ES-I3 (cell line): Measurements from ENCODE around the gene BTBD9.

Experiments used
- H3K36me3 ChIP-seq: 2 replicates; pipeline ENCODE4 v1.6.1; 2013; ENCODE audit warnings: mild to moderate bottlenecking, low read length, control low read depth, moderate library complexity; ENCODE audit not compliant: insufficient read depth
- H3K4me1 ChIP-seq: 2 replicates; pipeline ENCODE4 v1.6.1; 2013; ENCODE audit warnings: mild to moderate bottlenecking, control low read depth, low read length; ENCODE audit not compliant: insufficient read depth
- H3K9ac ChIP-seq: 2 replicates; pipeline ENCODE4 v1.6.1; 2013; ENCODE audit warnings: low read depth, mild to moderate bottlenecking, low read length, moderate library complexity
- H3K9me3 ChIP-seq: 2 replicates; pipeline ENCODE4 v1.6.1; 2013; ENCODE audit warnings: mild to moderate bottlenecking, low read length, moderate library complexity; ENCODE audit not compliant: control insufficient read depth, insufficient read depth

The BTBD9 gene

GRCh38 chr6:38370653-38371601, 268.8 kb downstream of the BTBD9 start:
- H3K9me3 ChIP-seq, result no peaks in the 10 kb centered on the region
- no peaks in the 10 kb centered on the region for H3K36me3 ChIP-seq
- no peak overlapping the region for H3K9ac ChIP-seq
- 0 out of 2 replicates have a peak, but pooled peaks cover 6% of the 10 kb centered on the region for H3K4me1 ChIP-seq

DNA sequence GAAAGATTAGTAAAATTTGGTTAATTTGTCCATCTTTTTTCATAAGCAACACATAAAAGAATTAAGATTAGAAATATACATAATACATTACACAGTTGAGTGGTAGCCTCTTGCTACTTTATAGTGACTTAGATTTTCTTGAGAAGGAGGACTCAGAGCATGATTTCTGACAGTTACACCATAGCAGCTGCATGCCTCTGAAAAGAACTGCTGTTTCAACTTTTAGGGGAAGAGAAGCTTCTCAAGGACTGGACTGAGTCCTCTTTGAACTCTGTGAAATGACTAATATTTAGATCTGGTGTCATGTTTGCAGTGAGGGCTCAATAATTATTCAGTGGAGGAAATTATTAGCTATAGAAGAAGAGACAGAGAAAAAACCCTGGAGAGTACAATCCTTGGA, 272.5 kb downstream of the BTBD9 start:
- no peaks in the 10 kb centered on the region for H3K9me3 ChIP-seq
- 0 out of 2 replicates have a peak, but pooled peaks cover under 1% of the 10 kb centered on the region for H3K4me1 ChIP-seq
- no peaks in the 10 kb centered on the region for H3K36me3 ChIP-seq
- H3K9ac ChIP-seq, result no peak overlapping the region

DNA sequence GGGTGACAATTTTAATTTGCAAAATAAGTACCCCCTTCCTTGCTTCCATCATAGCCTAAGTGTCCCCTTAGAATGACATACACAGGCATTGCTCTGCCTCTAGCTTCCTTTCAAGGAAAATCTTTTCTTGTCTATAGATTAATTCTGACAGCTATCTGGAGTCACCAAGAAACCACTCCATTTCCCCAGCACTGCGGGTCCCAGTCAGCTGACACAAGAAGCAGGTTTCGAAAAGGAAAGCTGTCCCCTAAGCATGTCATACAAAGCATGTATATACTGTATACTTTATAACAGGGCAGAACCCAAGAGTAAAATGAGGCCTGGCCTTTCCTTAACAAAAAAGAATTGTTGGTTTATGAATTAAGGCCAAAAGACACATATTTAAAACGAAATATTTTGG, 273.5 kb downstream of the BTBD9 start:
- Histone ChIP-seq H3K4me1 (no peaks in the 10 kb centered on the region), H3K36me3 (no peaks in the 10 kb centered on the region), H3K9me3 (no peaks in the 10 kb centered on the region)

GRCh38 chr6:38364775-38365174, 275.0 kb downstream of the BTBD9 start:
- no peaks in the 10 kb centered on the region for H3K4me1 ChIP-seq
- no peaks in the 10 kb centered on the region for H3K9me3 ChIP-seq
- no peaks in the 10 kb centered on the region for H3K36me3 ChIP-seq
- no peak overlapping the region for H3K9ac ChIP-seq

More for the DNA sequence above, 273.5 kb downstream of the BTBD9 start:
- no peak overlapping the region for H3K9ac ChIP-seq

DNA sequence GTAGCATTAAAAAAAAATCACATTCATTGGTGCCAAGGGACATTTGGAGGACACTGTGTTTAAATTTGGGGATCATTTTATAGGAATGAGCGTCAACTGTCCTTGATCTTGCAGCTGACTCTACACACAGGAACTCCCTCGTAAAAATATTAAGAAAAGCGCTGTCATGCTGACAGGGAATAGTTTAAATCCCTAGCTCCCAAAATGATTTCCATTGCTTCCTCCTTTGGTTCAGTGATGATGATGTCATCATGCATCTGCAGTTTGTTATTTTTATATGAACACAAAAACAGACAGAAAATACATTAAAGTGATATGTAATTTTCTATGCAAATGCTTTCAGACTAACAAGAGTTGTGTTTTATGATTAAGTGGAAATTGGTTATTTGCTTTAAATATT, 275.6 kb downstream of the BTBD9 start:
- Histone ChIP-seq H3K9me3 (no peaks in the 10 kb centered on the region), H3K4me1 (no peaks in the 10 kb centered on the region), H3K9ac (no peak overlapping the region), H3K36me3 (no peaks in the 10 kb centered on the region)

- Histone ChIP-seq H3K9me3 (no peaks in the 10 kb centered on the region), H3K9ac (no peak overlapping the region), H3K36me3 (no peaks in the 10 kb centered on the region), H3K4me1 (peaks cover 6% of the 10 kb centered on the region; the same call in 1 of the 2 replicates)
These were observed 284.2 kb downstream of the BTBD9 start for GRCh38 chr6:38355519-38355918.

GRCh38 chr6:38354905-38355304, 284.8 kb downstream of the BTBD9 start:
- H3K4me1 ChIP-seq, result peaks cover 6% of the 10 kb centered on the region
- no peak overlapping the region for H3K9ac ChIP-seq

GRCh38 chr6:38354037-38354381, 285.7 kb downstream of the BTBD9 start:
- Histone ChIP-seq H3K4me1 (peaks cover 6% of the 10 kb centered on the region), H3K9ac (no peak overlapping the region), H3K9me3 (no peaks in the 10 kb centered on the region), H3K36me3 (no peaks in the 10 kb centered on the region)

More at GRCh38 chr6:38354905-38355304, 284.8 kb downstream of the BTBD9 start:
- Histone ChIP-seq H3K9me3 (no peaks in the 10 kb centered on the region), H3K36me3 (no peaks in the 10 kb centered on the region)

DNA sequence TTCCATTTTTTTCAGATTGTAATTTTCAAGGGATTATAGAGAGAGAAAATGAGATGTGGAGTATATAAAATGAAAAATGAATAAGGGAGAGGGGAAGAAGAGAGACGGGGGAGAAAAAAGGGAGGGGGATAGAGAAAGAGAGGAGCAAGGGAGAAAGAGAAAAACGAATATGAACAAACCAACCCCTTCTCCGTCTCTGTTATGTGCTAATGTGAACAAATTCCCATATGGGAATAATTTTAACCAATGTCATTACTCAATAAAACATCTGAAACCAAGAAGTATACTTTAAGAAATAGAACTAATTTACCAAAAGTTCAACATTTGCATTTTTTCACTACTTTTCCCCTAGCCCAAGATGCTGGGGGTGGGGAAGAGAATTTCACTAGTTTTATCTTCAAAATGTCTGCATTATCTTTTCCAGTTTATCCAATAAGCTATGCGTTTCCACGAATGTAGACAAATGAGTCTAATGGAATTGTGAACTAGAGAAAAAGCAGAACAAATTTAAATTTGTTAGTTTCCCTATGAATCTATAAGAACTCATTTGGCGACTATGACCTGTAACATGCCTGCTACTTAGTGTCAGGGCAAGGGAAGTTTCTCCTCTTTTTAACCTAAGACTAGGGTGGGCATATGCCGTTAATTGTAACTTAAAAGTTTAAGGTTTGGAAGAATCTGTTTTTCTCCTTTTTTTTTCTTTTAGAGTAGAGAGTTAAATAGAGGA, 286.3 kb downstream of the BTBD9 start:
- Histone ChIP-seq H3K9ac (no peak overlapping the region), H3K36me3 (no peaks in the 10 kb centered on the region), H3K4me1 (peaks cover 6% of the 10 kb centered on the region), H3K9me3 (no peaks in the 10 kb centered on the region)

DNA sequence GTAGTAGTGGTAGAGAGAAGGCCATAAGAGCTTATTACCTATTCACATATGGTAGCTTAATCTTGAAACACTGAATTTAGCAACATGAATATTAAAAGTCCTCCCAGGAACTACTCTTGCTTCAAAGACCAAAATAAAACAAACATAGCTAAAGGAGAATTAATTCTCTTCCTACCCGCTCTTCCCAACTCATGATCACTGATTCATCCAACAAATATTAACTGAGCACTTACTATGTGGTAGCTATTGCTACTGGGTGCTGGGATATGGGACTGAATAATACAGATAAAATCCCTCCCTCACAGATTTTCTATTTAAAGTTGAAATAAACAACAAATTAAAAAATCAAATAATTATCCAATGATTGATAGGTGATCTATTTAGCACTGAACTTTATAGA, 287.1 kb downstream of the BTBD9 start:
- H3K36me3 ChIP-seq, result no peaks in the 10 kb centered on the region
- no peak overlapping the region for H3K9ac ChIP-seq
- no peaks in the 10 kb centered on the region; the same call in 1 of the 2 replicates for H3K4me1 ChIP-seq
- H3K9me3 ChIP-seq, result no peaks in the 10 kb centered on the region

DNA sequence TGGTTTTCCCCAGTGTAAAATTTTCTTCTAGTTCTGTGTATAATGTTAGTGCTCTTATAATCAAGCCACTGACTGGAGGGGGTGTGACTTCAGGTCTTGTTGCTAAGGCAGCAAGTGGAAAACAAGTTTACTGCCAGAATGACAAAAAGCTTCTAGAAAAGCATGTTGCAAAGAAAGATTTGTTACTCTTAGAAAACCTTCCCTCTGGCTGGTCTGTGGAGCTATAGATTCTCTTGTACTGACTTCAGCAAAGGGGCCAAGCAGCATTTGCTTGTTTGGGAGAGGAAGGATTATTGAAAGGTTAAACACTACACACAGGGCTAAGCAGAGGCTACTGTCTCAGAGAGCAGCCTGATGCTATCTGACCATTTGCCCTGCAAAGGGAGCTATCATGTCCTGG, 288.8 kb downstream of the BTBD9 start:
- Histone ChIP-seq H3K4me1 (peaks cover 13% of the 10 kb centered on the region), H3K9ac (no peak overlapping the region), H3K9me3 (no peaks in the 10 kb centered on the region), H3K36me3 (no peaks in the 10 kb centered on the region)

DNA sequence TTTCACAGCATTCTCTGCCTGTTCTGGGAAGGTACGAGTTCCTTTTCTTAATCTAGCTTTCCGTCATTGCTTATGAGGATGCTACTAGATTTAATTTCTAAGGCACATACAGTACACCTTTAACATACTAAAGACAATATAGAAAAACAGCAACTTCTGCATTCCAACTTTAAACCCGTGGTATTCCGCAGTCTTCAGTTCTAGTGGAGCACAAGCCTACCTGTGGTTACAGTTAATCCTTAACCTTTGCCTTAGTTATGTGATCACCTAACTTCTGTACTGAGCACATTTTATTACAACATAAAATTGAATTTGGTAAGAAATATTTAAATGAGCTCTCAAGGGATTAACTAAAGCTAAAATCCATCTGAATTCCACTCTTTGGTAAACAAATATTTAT, 289.5 kb downstream of the BTBD9 start:
- Histone ChIP-seq H3K9me3 (no peaks in the 10 kb centered on the region), H3K36me3 (no peaks in the 10 kb centered on the region), H3K9ac (no peak overlapping the region), H3K4me1 (peaks cover 13% of the 10 kb centered on the region)

- H3K9ac ChIP-seq, result no peak overlapping the region
- H3K9me3 ChIP-seq, result no peaks in the 10 kb centered on the region
- H3K36me3 ChIP-seq, result no peaks in the 10 kb centered on the region
- H3K4me1 ChIP-seq, result peaks cover 13% of the 10 kb centered on the region
These were observed 289.9 kb downstream of the BTBD9 start for GRCh38 chr6:38349795-38350194.

GRCh38 chr6:38349221-38349620, 290.5 kb downstream of the BTBD9 start:
- Histone ChIP-seq H3K9ac (no peak overlapping the region), H3K36me3 (no peaks in the 10 kb centered on the region; the same call in 1 of the 2 replicates), H3K9me3 (no peaks in the 10 kb centered on the region), H3K4me1 (peaks cover 13% of the 10 kb centered on the region)

- no peaks in the 10 kb centered on the region; the same call in 1 of the 2 replicates for H3K36me3 ChIP-seq
- no peaks in the 10 kb centered on the region for H3K9me3 ChIP-seq
- H3K9ac ChIP-seq, result no peak overlapping the region
- peaks cover 13% of the 10 kb centered on the region for H3K4me1 ChIP-seq
These were observed 291.4 kb downstream of the BTBD9 start for GRCh38 chr6:38348371-38348770.
